ENCODE results near the gene CSF1.

CSF1 gene

GRCh38 chr1:109929170-109929569 is 18.5 kb downstream of the CSF1 start:
- Histone ChIP-seq H3K27ac (ENCODE audit: low read length) (no peak overlapping the region), H3K4me3 (ENCODE audit: low read length) (no peak overlapping the region), H3K4me1 (ENCODE audit: control insufficient read depth, insufficient read depth, low read length) (peaks cover 4% of the 10 kb centered on the region; the same call in 1 of the 2 replicates), H3K9me3 (ENCODE audit: control insufficient read depth, insufficient read depth, low read length) (no peaks in the 10 kb centered on the region), H3K27me3 (ENCODE audit: control insufficient read depth, insufficient read depth, low read length) (no peaks in the 10 kb centered on the region), H3K36me3 (ENCODE audit: control insufficient read depth, insufficient read depth, low read length) (no peaks in the 10 kb centered on the region)
- no CpG with 5 or more reads among the region's 11 CpGs for WGBS (ENCODE audit: insufficient coverage, insufficient read length)
- no peak for DNase-seq (ENCODE audit: low read depth, low spot score)

GRCh38 chr1:109929588-109930251 is 19.1 kb downstream of the CSF1 start:
- WGBS (ENCODE audit: insufficient coverage, insufficient read length), result no CpG with 5 or more reads among the region's 11 CpGs
- H3K4me1 ChIP-seq (ENCODE audit: control insufficient read depth, insufficient read depth, low read length), result peaks cover 4% of the 10 kb centered on the region; the same call in 1 of the 2 replicates
- no peak for DNase-seq (ENCODE audit: low read depth, low spot score)
- no peaks in the 10 kb centered on the region for H3K27me3 ChIP-seq (ENCODE audit: control insufficient read depth, insufficient read depth, low read length)
- no peak overlapping the region for H3K27ac ChIP-seq (ENCODE audit: low read length)
- no peaks in the 10 kb centered on the region for H3K36me3 ChIP-seq (ENCODE audit: control insufficient read depth, insufficient read depth, low read length)
- H3K4me3 ChIP-seq (ENCODE audit: low read length), result no peak overlapping the region
- H3K9me3 ChIP-seq (ENCODE audit: control insufficient read depth, insufficient read depth, low read length), result no peaks in the 10 kb centered on the region

GRCh38 chr1:109930252-109930993 is 19.8 kb downstream of the CSF1 start:
- H3K4me3 ChIP-seq (ENCODE audit: low read length), result no peak overlapping the region
- H3K27ac ChIP-seq (ENCODE audit: low read length), result no peak overlapping the region
- WGBS (ENCODE audit: insufficient coverage, insufficient read length), result no CpG with 5 or more reads among the region's 9 CpGs
- H3K4me1 ChIP-seq (ENCODE audit: control insufficient read depth, insufficient read depth, low read length), result peaks cover 4% of the 10 kb centered on the region; the same call in 1 of the 2 replicates
- no peaks in the 10 kb centered on the region for H3K27me3 ChIP-seq (ENCODE audit: control insufficient read depth, insufficient read depth, low read length)
- H3K36me3 ChIP-seq (ENCODE audit: control insufficient read depth, insufficient read depth, low read length), result no peaks in the 10 kb centered on the region
- no peak for DNase-seq (ENCODE audit: low read depth, low spot score)
- no peaks in the 10 kb centered on the region for H3K9me3 ChIP-seq (ENCODE audit: control insufficient read depth, insufficient read depth, low read length)

GRCh38 chr1:109931189-109931731 is 20.6 kb downstream of the CSF1 start:
- Histone ChIP-seq H3K4me1 (ENCODE audit: control insufficient read depth, insufficient read depth, low read length) (peaks cover 4% of the 10 kb centered on the region; the same call in 1 of the 2 replicates), H3K9me3 (ENCODE audit: control insufficient read depth, insufficient read depth, low read length) (no peaks in the 10 kb centered on the region), H3K36me3 (ENCODE audit: control insufficient read depth, insufficient read depth, low read length) (no peaks in the 10 kb centered on the region), H3K27me3 (ENCODE audit: control insufficient read depth, insufficient read depth, low read length) (no peaks in the 10 kb centered on the region), H3K4me3 (ENCODE audit: low read length) (no peak overlapping the region), H3K27ac (ENCODE audit: low read length) (no peak overlapping the region)
- peak; percentile 64 for DNase-seq (ENCODE audit: low read depth, low spot score)
- no CpG with 5 or more reads among the region's 10 CpGs for WGBS (ENCODE audit: insufficient coverage, insufficient read length)

GRCh38 chr1:109931911-109932636 is 21.4 kb downstream of the CSF1 start:
- no peak overlapping the region for H3K4me3 ChIP-seq (ENCODE audit: low read length)
- H3K36me3 ChIP-seq (ENCODE audit: control insufficient read depth, insufficient read depth, low read length), result no peaks in the 10 kb centered on the region
- no peak for DNase-seq (ENCODE audit: low read depth, low spot score)
- peaks cover 4% of the 10 kb centered on the region; the same call in 1 of the 2 replicates for H3K4me1 ChIP-seq (ENCODE audit: control insufficient read depth, insufficient read depth, low read length)
- no CpG with 5 or more reads among the region's 3 CpGs for WGBS (ENCODE audit: insufficient coverage, insufficient read length)
- no peaks in the 10 kb centered on the region for H3K27me3 ChIP-seq (ENCODE audit: control insufficient read depth, insufficient read depth, low read length)
- H3K9me3 ChIP-seq (ENCODE audit: control insufficient read depth, insufficient read depth, low read length), result no peaks in the 10 kb centered on the region
- no peak overlapping the region for H3K27ac ChIP-seq (ENCODE audit: low read length)

- Histone ChIP-seq H3K9me3 (ENCODE audit: control insufficient read depth, insufficient read depth, low read length) (no peaks in the 10 kb centered on the region), H3K27ac (ENCODE audit: low read length) (no peak overlapping the region), H3K27me3 (ENCODE audit: control insufficient read depth, insufficient read depth, low read length) (no peaks in the 10 kb centered on the region), H3K4me1 (ENCODE audit: control insufficient read depth, insufficient read depth, low read length) (peaks cover 4% of the 10 kb centered on the region; the same call in 1 of the 2 replicates), H3K36me3 (ENCODE audit: control insufficient read depth, insufficient read depth, low read length) (no peaks in the 10 kb centered on the region), H3K4me3 (ENCODE audit: low read length) (no peak overlapping the region)
- DNase-seq (ENCODE audit: low read depth, low spot score), result no peak
- WGBS (ENCODE audit: insufficient coverage, insufficient read length), result no CpG with 5 or more reads among the region's 5 CpGs
Observed at GRCh38 chr1:109932679-109933078, 22.0 kb downstream of the CSF1 start.

- H3K36me3 ChIP-seq (ENCODE audit: control insufficient read depth, insufficient read depth, low read length), result no peaks in the 10 kb centered on the region
- no peak for DNase-seq (ENCODE audit: low read depth, low spot score)
- H3K9me3 ChIP-seq (ENCODE audit: control insufficient read depth, insufficient read depth, low read length), result no peaks in the 10 kb centered on the region
- no peak overlapping the region for H3K4me3 ChIP-seq (ENCODE audit: low read length)
- no peaks in the 10 kb centered on the region for H3K27me3 ChIP-seq (ENCODE audit: control insufficient read depth, insufficient read depth, low read length)
- WGBS (ENCODE audit: insufficient coverage, insufficient read length), result no CpG with 5 or more reads among the region's 10 CpGs
- peaks cover 4% of the 10 kb centered on the region; the same call in 1 of the 2 replicates for H3K4me1 ChIP-seq (ENCODE audit: control insufficient read depth, insufficient read depth, low read length)
- H3K27ac ChIP-seq (ENCODE audit: low read length), result no peak overlapping the region
Observed at GRCh38 chr1:109933856-109934711, 23.4 kb downstream of the CSF1 start.

GRCh38 chr1:109935451-109935900 is 24.8 kb downstream of the CSF1 start:
- no peak for DNase-seq (ENCODE audit: low read depth, low spot score)
- WGBS (ENCODE audit: insufficient coverage, insufficient read length), result no CpG with 5 or more reads among the region's 4 CpGs
- peaks cover 2% of the 10 kb centered on the region; the same call in 1 of the 2 replicates for H3K4me1 ChIP-seq (ENCODE audit: control insufficient read depth, insufficient read depth, low read length)
- no peaks in the 10 kb centered on the region for H3K36me3 ChIP-seq (ENCODE audit: control insufficient read depth, insufficient read depth, low read length)
- no peaks in the 10 kb centered on the region for H3K9me3 ChIP-seq (ENCODE audit: control insufficient read depth, insufficient read depth, low read length)
- no peaks in the 10 kb centered on the region for H3K27me3 ChIP-seq (ENCODE audit: control insufficient read depth, insufficient read depth, low read length)
- H3K4me3 ChIP-seq (ENCODE audit: low read length), result no peak overlapping the region
- H3K27ac ChIP-seq (ENCODE audit: low read length), result no peak overlapping the region

- H3K27me3 ChIP-seq (ENCODE audit: control insufficient read depth, insufficient read depth, low read length), result no peaks in the 10 kb centered on the region
- H3K4me1 ChIP-seq (ENCODE audit: control insufficient read depth, insufficient read depth, low read length), result no peaks in the 10 kb centered on the region
- DNase-seq (ENCODE audit: low read depth, low spot score), result no peak
- WGBS (ENCODE audit: insufficient coverage, insufficient read length), result no CpG with 5 or more reads among the region's 1 CpG
- no peaks in the 10 kb centered on the region for H3K9me3 ChIP-seq (ENCODE audit: control insufficient read depth, insufficient read depth, low read length)
- H3K27ac ChIP-seq (ENCODE audit: low read length), result no peak overlapping the region
- H3K4me3 ChIP-seq (ENCODE audit: low read length), result no peak overlapping the region
- H3K36me3 ChIP-seq (ENCODE audit: control insufficient read depth, insufficient read depth, low read length), result no peaks in the 10 kb centered on the region
Observed at GRCh38 chr1:109937738-109938137, 27.1 kb downstream of the CSF1 start.
